ENCODE measurements around the gene SOX8. TPM values are rescaled to one million over a fixed set of nuclear protein-coding genes. Genes with fewer than 3 reads are reported as not detected.

SOX8 gene
- total RNA-seq, 1 donor from 2014 or later = 0.81 TPM

DNA sequence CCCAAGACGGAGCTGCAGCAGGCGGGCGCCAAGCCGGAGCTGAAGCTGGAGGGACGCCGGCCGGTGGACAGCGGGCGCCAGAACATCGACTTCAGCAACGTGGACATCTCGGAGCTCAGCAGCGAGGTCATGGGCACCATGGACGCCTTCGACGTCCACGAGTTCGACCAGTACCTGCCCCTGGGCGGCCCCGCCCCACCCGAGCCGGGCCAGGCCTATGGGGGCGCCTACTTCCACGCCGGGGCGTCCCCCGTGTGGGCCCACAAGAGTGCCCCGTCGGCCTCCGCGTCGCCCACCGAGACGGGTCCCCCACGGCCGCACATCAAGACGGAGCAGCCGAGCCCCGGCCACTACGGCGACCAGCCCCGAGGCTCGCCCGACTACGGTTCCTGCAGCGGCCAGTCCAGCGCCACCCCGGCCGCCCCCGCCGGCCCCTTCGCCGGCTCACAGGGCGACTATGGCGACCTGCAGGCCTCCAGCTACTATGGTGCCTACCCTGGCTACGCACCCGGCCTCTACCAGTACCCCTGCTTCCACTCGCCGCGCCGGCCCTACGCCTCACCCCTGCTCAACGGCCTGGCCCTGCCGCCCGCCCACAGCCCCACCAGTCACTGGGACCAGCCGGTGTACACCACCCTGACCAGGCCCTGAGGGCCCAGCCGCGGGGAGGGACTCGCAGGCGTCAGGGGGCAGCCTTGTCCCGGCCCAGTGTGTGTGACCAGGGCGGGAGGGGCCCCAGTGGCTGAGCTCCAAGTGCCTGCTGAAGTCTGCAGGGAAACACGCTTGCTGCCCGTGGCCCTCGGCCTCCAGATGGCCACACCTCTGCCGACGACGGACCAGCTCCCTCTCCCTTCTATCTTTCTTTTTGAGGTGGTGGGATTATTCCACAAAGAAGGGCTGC is 3.4 kb downstream of the SOX8 start:
- peaks cover 25% of the 10 kb centered on the region for H3K27me3 ChIP-seq
- intact Hi-C loops (cut with DNase I) = no loop called here
- no peaks in the 10 kb centered on the region for H3K36me3 ChIP-seq
- DNase-seq (no peak), ATAC-seq (no peak)
- H3K4me1 ChIP-seq = peaks cover 6% of the 10 kb centered on the region
- H3K27ac ChIP-seq = no peak overlapping the region
- no peaks in the 10 kb centered on the region for H3K9me3 ChIP-seq
- H3K4me3 ChIP-seq = no peak overlapping the region
- TF ChIP-seq, protein P1, sequence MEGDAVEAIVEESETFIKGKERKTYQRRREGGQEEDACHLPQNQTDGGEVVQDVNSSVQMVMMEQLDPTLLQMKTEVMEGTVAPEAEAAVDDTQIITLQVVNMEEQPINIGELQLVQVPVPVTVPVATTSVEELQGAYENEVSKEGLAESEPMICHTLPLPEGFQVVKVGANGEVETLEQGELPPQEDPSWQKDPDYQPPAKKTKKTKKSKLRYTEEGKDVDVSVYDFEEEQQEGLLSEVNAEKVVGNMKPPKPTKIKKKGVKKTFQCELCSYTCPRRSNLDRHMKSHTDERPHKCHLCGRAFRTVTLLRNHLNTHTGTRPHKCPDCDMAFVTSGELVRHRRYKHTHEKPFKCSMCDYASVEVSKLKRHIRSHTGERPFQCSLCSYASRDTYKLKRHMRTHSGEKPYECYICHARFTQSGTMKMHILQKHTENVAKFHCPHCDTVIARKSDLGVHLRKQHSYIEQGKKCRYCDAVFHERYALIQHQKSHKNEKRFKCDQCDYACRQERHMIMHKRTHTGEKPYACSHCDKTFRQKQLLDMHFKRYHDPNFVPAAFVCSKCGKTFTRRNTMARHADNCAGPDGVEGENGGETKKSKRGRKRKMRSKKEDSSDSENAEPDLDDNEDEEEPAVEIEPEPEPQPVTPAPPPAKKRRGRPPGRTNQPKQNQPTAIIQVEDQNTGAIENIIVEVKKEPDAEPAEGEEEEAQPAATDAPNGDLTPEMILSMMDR (IDR thresholded peaks at IDR 0.05) = no peak

DNA sequence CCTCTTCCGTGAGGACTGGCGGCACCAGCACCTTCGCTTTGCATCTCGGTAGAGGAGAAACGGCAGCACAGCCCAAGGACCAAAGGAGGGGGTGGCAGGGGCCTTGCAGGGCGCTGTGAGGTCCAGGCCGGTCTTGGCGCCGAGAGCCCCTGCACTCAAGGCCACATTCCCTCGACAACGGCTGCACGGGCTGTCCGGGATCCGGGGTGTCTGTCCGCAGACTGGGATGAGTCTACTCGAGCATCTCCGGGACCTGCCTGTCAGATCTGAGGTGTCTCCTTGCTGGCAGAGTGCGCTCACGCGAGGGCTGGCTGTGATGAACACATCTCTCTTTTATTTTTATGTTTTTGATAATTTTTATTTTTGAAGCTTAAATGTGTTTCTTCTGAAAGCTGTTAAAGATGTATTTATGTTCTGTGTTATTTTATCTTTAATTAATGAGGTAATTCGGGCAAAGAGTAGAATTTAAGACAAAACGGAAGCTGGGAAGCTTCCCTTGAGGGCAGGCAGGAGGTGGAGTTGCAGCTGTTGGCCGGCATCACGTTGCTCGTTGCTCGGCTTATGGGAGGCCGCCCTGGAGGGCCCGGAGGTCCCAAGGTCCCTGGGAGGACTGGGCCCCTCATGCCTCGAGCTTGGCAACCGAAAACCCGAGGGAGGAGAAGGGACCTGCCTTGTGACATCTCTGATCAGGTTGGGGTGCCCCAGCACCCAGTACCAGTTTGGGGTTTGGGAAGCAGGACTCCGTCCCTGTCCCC is 4.3 kb downstream of the SOX8 start:
- ATAC-seq (no peak), DNase-seq (no peak)
- H3K4me3 ChIP-seq = no peak overlapping the region
- intact Hi-C loops (cut with DNase I) = no loop called here
- no peak overlapping the region for H3K27ac ChIP-seq
- no peaks in the 10 kb centered on the region for H3K4me1 ChIP-seq
- H3K9me3 ChIP-seq = no peaks in the 10 kb centered on the region
- peaks cover 17% of the 10 kb centered on the region for H3K27me3 ChIP-seq
- H3K36me3 ChIP-seq = no peaks in the 10 kb centered on the region
- TF ChIP-seq, protein P1 (IDR thresholded peaks at IDR 0.05) = no peak

DNA sequence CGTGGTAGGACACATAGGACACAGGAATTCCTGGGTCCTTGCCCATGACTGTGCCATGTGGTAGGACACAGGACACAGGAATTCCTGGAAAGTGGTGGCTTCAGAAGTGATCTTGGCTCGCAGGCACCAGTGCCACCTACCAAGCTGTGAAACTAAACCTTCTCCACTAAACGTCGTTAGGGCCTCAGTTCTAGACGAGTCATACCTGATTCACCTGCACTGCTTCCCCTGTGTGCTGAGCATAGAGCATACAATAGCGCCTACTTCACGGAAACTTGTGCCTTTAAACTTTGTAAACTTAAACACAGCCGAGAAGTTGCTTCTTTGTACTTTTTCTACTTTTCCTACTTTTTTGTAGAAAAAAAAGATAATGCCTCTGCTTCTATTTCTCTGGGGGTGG is 4.8 kb downstream of the SOX8 start:
- DNase-seq (no peak), ATAC-seq (no peak)
- Histone ChIP-seq H3K9me3 (no peaks in the 10 kb centered on the region), H3K36me3 (no peaks in the 10 kb centered on the region), H3K4me3 (no peak overlapping the region), H3K4me1 (no peaks in the 10 kb centered on the region), H3K27me3 (peaks cover 14% of the 10 kb centered on the region), H3K27ac (no peak overlapping the region)
- intact Hi-C loops (cut with DNase I) = no loop called here
- TF ChIP-seq, protein P1 (IDR thresholded peaks at IDR 0.05) = no peak

DNA sequence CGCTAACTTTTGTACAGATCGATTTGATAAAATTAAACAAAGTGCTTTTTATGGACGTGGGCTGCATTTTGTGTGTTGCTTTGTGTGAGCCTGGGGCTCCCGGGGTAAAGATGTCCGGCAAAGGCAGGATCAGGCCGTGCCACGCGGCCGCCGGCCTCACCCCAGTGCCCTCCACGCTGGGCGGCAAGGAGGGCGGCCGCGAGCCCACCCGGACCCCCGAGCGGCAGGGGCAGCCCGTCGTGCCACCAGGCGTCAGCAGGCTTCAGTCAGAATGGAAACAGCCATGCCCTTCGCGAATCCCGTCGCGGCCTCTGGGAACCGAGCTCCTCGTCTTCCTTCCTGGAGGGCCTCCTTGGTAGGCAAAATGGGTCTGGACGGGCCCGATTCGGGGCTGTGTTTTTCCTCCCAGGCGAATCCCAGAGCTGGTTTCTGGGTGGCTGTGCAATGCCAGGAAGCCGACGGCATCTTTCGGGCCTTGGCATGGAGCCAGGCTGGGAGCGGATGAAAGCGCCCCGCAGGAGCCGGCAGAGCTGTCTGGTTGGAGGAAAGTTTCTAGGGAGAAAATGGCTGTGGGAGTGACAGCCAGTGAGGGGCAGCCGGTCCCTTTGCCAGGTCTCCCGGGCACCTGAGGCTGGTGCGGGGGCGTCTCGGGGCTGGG is 5.5 kb downstream of the SOX8 start:
- intact Hi-C loops (cut with DNase I) = no loop called here
- DNase-seq = no peak
- no peaks in the 10 kb centered on the region for H3K9me3 ChIP-seq
- no peak for ATAC-seq
- no peaks in the 10 kb centered on the region for H3K4me1 ChIP-seq
- TF ChIP-seq, protein P1 (IDR thresholded peaks at IDR 0.05) = no peak
- H3K27me3 ChIP-seq = peaks cover 13% of the 10 kb centered on the region
- no peaks in the 10 kb centered on the region for H3K36me3 ChIP-seq
- no peak overlapping the region for H3K27ac ChIP-seq
- no peak overlapping the region for H3K4me3 ChIP-seq

DNA sequence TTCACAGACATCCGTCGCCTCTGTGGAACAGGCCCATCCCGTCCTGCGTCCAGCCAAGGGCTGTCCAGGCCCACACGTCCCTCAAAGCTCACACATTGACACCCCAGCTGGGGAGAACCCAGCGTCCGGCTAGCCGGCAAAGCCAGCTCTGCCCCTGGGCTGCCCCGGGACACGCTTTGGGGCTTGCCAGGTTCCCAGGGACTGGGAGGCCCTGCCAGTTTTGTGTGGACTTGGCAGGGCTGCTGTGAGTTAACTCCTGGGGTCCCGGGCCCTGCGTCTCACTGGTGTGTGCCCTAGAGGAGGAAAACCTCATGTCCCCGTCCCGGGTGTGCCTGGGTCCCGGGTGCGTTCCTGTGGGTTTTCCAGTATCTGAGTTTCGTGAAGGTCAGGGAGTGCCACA is 6.3 kb downstream of the SOX8 start:
- H3K4me1 ChIP-seq = no peaks in the 10 kb centered on the region
- TF ChIP-seq, protein P1 (IDR thresholded peaks at IDR 0.05) = no peak
- no peak overlapping the region for H3K27ac ChIP-seq
- intact Hi-C loops (cut with DNase I) = no loop called here
- H3K36me3 ChIP-seq = no peaks in the 10 kb centered on the region
- H3K4me3 ChIP-seq = no peak overlapping the region
- no peaks in the 10 kb centered on the region for H3K9me3 ChIP-seq
- DNase-seq (no peak), ATAC-seq (no peak)
- peaks cover 5% of the 10 kb centered on the region for H3K27me3 ChIP-seq
